H9 (cell line): ENCODE results near the gene DOCK10. TPM values are rescaled to one million over a fixed set of nuclear protein-coding genes. Genes with fewer than 3 reads are reported as not detected.

Experiments
- DNase-seq: peaks from one replicate; pipeline ENCODE4 v3.0.0-alpha.2; 2017
- H2AFZ ChIP-seq: one replicate; pipeline ENCODE4 v1.6.1; 2013; ENCODE audit warnings: mild to moderate bottlenecking, low read length, control low read depth, moderate library complexity
- H2AK5ac ChIP-seq: 2 replicates; pipeline ENCODE4 v1.6.1; 2013; ENCODE audit warnings: low read length, control low read depth, mixed read lengths; ENCODE audit not compliant: insufficient read length
- H2BK120ac ChIP-seq: one replicate; pipeline ENCODE4 v1.6.1; 2013; ENCODE audit warnings: low read depth, mild to moderate bottlenecking, low read length, control low read depth, inconsistent platforms; ENCODE audit not compliant: poor library complexity, severe bottlenecking
- H2BK12ac ChIP-seq: 2 replicates; pipeline ENCODE4 v1.6.1; 2013; ENCODE audit warnings: low read length, control low read depth, mixed read lengths, low read depth; ENCODE audit not compliant: insufficient read length
- H2BK15ac ChIP-seq: 2 replicates; pipeline ENCODE4 v1.6.1; 2013; ENCODE audit warnings: low read depth, low read length, control low read depth
- H2BK20ac ChIP-seq: one replicate; pipeline ENCODE4 v1.6.1; 2013; ENCODE audit warnings: low read depth, mild to moderate bottlenecking, low read length, control low read depth, inconsistent platforms; ENCODE audit not compliant: poor library complexity, severe bottlenecking
- H2BK5ac ChIP-seq: 2 replicates; pipeline ENCODE4 v1.6.1; 2013; ENCODE audit warnings: low read length, control low read depth, mixed read lengths; ENCODE audit not compliant: insufficient read length
- H3K14ac ChIP-seq: 2 replicates; pipeline ENCODE4 v1.6.1; 2013; ENCODE audit warnings: low read length, control low read depth; ENCODE audit not compliant: insufficient read depth
- H3K18ac ChIP-seq: 2 replicates; pipeline ENCODE4 v1.6.1; 2013; ENCODE audit warnings: low read depth, mild to moderate bottlenecking, mixed read lengths, low read length, control low read depth; ENCODE audit not compliant: insufficient read length
- H3K23ac ChIP-seq: 2 replicates; pipeline ENCODE4 v1.6.1; 2013; ENCODE audit warnings: low read length, control low read depth, mixed read lengths, low read depth; ENCODE audit not compliant: insufficient read length
- H3K23me2 ChIP-seq: 2 replicates; pipeline ENCODE4 v1.6.1; 2013; ENCODE audit warnings: low read depth, mild to moderate bottlenecking, mixed read lengths, low read length, control low read depth; ENCODE audit not compliant: insufficient read length, poor library complexity, severe bottlenecking
- H3K27ac ChIP-seq: 2 replicates; pipeline ENCODE4 v1.5.1; 2013; ENCODE audit warnings: low read length, control low read depth, mixed read lengths, low read depth; ENCODE audit not compliant: insufficient read length
- H3K27me3 ChIP-seq: 2 replicates; pipeline ENCODE4 v1.6.1; 2013; ENCODE audit warnings: low read length, control low read depth, inconsistent platforms; ENCODE audit not compliant: insufficient read depth
- H3K4ac ChIP-seq: 2 replicates; pipeline ENCODE4 v1.6.1; 2013; ENCODE audit warnings: low read depth, mild to moderate bottlenecking, control low read depth, inconsistent platforms, low read length, moderate library complexity
- H3K4me1 ChIP-seq: 2 replicates; pipeline ENCODE4 v1.6.1; 2013; ENCODE audit warnings: low read length, control low read depth, inconsistent platforms; ENCODE audit not compliant: insufficient read depth
- H3K4me2 ChIP-seq: 2 replicates; pipeline ENCODE4 v1.6.1; 2013; ENCODE audit warnings: low read length, control low read depth, mixed read lengths; ENCODE audit not compliant: insufficient read length, insufficient read depth
- H3K56ac ChIP-seq: 2 replicates; pipeline ENCODE4 v1.6.1; 2013; ENCODE audit warnings: low read depth, mild to moderate bottlenecking, mixed read lengths, low read length, control low read depth; ENCODE audit not compliant: insufficient read length
- H3K79me1 ChIP-seq: 2 replicates; pipeline ENCODE4 v1.6.1; 2013; ENCODE audit warnings: low read depth, mild to moderate bottlenecking, moderate library complexity, low read length, control low read depth, inconsistent platforms; ENCODE audit not compliant: insufficient read depth, poor library complexity, severe bottlenecking
- H3K79me2 ChIP-seq: 2 replicates; pipeline ENCODE4 v1.6.1; 2013; ENCODE audit warnings: low read length, control low read depth, inconsistent platforms; ENCODE audit not compliant: insufficient read depth
- H3K9ac ChIP-seq: 2 replicates; pipeline ENCODE4 v1.6.1; 2013; ENCODE audit warnings: low read length, control low read depth, mixed read lengths; ENCODE audit not compliant: insufficient read length; ENCODE audit errors: extremely low read depth
- H3K9me3 ChIP-seq: one replicate; pipeline ENCODE4 v1.6.1; 2013; ENCODE audit warnings: low read depth, low read length, inconsistent platforms; ENCODE audit not compliant: control insufficient read depth
- H3T11ph ChIP-seq: one replicate; pipeline ENCODE4 v1.6.1; 2013; ENCODE audit warnings: mild to moderate bottlenecking, low read length, control low read depth, inconsistent platforms
- H4K20me1 ChIP-seq: one replicate; pipeline ENCODE4 v1.6.1; 2013; ENCODE audit not compliant: control insufficient read depth, insufficient read length, insufficient read depth
- H4K5ac ChIP-seq: 2 replicates; pipeline ENCODE4 v1.6.1; 2013; ENCODE audit warnings: low read depth, mild to moderate bottlenecking, mixed read lengths, low read length, control low read depth; ENCODE audit not compliant: insufficient read length
- H4K8ac ChIP-seq: replicated peaks from 2 replicates; pipeline ENCODE4 v1.6.1; 2013; ENCODE audit warnings: low read length, control low read depth, mixed read lengths, low read depth; ENCODE audit not compliant: insufficient read length
- H4K91ac ChIP-seq: 2 replicates; pipeline ENCODE4 v1.6.1; 2013; ENCODE audit warnings: low read depth, mild to moderate bottlenecking, moderate library complexity, mixed read lengths, low read length, control low read depth; ENCODE audit not compliant: insufficient read length
- H3K27ac Mint-ChIP-seq, 3 experiments: 2 replicates in 2 of 3; 3 replicates in 1 of 3; pipeline ENCODE4 v1.8.0; 2020 to 2021; ENCODE audit warnings: mixed read lengths in 3 of 3, mild to moderate bottlenecking in 1 of 3, moderate library complexity in 1 of 3
- H3K27me3 Mint-ChIP-seq: 2 replicates; pipeline ENCODE4 v1.8.0; 2021; ENCODE audit warnings: low read depth, mild to moderate bottlenecking, moderate library complexity, mixed read lengths
- H3K36me3 Mint-ChIP-seq, 3 experiments: 2 replicates in 2 of 3; 3 replicates in 1 of 3; pipeline ENCODE4 v1.8.0; 2020 to 2021; ENCODE audit warnings: low read depth in 3 of 3, mixed read lengths in 3 of 3; ENCODE audit not compliant: insufficient read depth in 1 of 3
- H3K4me1 Mint-ChIP-seq, 2 experiments: 2 replicates each; pipeline ENCODE4 v1.8.0; 2020; ENCODE audit warnings: mixed read lengths in 2 of 2
- H3K4me3 Mint-ChIP-seq, 2 experiments: 2 replicates in 1 of 2; 3 replicates in 1 of 2; pipeline ENCODE4 v1.8.0; 2020 to 2021; ENCODE audit warnings: mild to moderate bottlenecking in 2 of 2, mixed read lengths in 2 of 2, moderate library complexity in 1 of 2
- H3K9me3 Mint-ChIP-seq, 2 experiments: 2 replicates in 1 of 2; 3 replicates in 1 of 2; pipeline ENCODE4 v1.8.0; 2020; ENCODE audit warnings: mild to moderate bottlenecking in 2 of 2, mixed read lengths in 2 of 2, moderate library complexity in 1 of 2
- CTCF ChIP-seq: fragments of 200-600 bp; sonication (generic); conservative IDR thresholded peaks from 3 replicates; pipeline ENCODE4 v1.8.0; 2021; ENCODE audit warnings: antibody characterized with exemption, mild to moderate bottlenecking
- WGBS: extraction: QIAGEN DNeasy Blood & Tissue Kit; methylation state at CpG from one replicate; pipeline ENCODE4 v1.1.7; 2013; ENCODE audit warnings: missing lambda C conversion rate, low lambda C conversion rate, mixed read lengths; ENCODE audit not compliant: insufficient read length; ENCODE audit errors: extremely low coverage; 5-methylcytosine and 5-hydroxymethylcytosine counted together
- total RNA-seq: library from RNA; stranded (reverse); gene quantifications from 2 replicates; pipeline ENCODE4 v1.2.1, GENCODE V29; 2021

DOCK10 gene
- total RNA-seq, 1 experiment from 2014 or later, result 0.79 TPM

- no peak overlapping the region; a peak in 1 of 5 replicates for H3K4me3 Mint-ChIP-seq
- no CpG with 5 or more reads among the region's 1 CpG for WGBS
- Histone ChIP-seq H2BK15ac (no peak overlapping the region), H4K5ac (no peak overlapping the region), H3K23ac (no peak overlapping the region), H2BK12ac (no peak overlapping the region), H3K79me1 (no peaks in the 10 kb centered on the region), H3K14ac (no peak overlapping the region), H3T11ph (no peak overlapping the region), H3K9ac (no peak overlapping the region), H2BK5ac (no peak overlapping the region), H3K27ac (no peak overlapping the region), H3K23me2 (no peaks in the 10 kb centered on the region), H3K4ac (no peak overlapping the region), H3K9me3 (no peaks in the 10 kb centered on the region), H3K18ac (no peak overlapping the region), H3K27me3 (no peaks in the 10 kb centered on the region), H2BK120ac (no peak overlapping the region), H4K8ac (no peak overlapping the region), H2BK20ac (no peak overlapping the region), H3K4me2 (no peak overlapping the region), H3K56ac (no peak overlapping the region), H3K79me2 (no peaks in the 10 kb centered on the region), H3K4me1 (peaks cover 4% of the 10 kb centered on the region; the same call in 1 of the 2 replicates), H2AFZ (no peak overlapping the region), H4K91ac (no peak overlapping the region), H2AK5ac (no peak overlapping the region), H4K20me1 (no peaks in the 10 kb centered on the region)
- no peaks in the 10 kb centered on the region; a peak in 1 of 7 replicates for H3K36me3 Mint-ChIP-seq
- no peak for DNase-seq
- no peak overlapping the region for H3K27ac Mint-ChIP-seq
- H3K4me1 Mint-ChIP-seq, result peaks cover 26 to 29% of the 10 kb centered on the region in 2 experiments
- TF ChIP-seq CTCF, result no peak
- no peaks in the 10 kb centered on the region for H3K9me3 Mint-ChIP-seq
- peaks cover 1% of the 10 kb centered on the region; the same call in 1 of the 2 replicates for H3K27me3 Mint-ChIP-seq
Observed at GRCh38 chr2:225074919-225075681, 32.8 kb upstream of the DOCK10 start.
